OCI-LY7 (cell line): Measurements from ENCODE around the gene HTD2.

Source experiments
- EZH2phosphoT487 ChIP-seq: fragments of 200-600 bp; sonication (generic); IDR thresholded peaks from 2 replicates; pipeline ENCODE4 v1.6.1; 2018; ENCODE audit warnings: low read depth, borderline replicate concordance, mild to moderate bottlenecking, mixed run types, antibody characterized with exemption, low read length, moderate library complexity, mixed read lengths
- TF ChIP-seq, protein P1 (sequence below): fragments of 200-600 bp; sonication (generic); conservative IDR thresholded peaks from 2 replicates; pipeline ENCODE4 v1.5.1; 2014; ENCODE audit warnings: mild to moderate bottlenecking, antibody characterized with exemption, low read length, moderate library complexity, mixed read lengths

DNA sequence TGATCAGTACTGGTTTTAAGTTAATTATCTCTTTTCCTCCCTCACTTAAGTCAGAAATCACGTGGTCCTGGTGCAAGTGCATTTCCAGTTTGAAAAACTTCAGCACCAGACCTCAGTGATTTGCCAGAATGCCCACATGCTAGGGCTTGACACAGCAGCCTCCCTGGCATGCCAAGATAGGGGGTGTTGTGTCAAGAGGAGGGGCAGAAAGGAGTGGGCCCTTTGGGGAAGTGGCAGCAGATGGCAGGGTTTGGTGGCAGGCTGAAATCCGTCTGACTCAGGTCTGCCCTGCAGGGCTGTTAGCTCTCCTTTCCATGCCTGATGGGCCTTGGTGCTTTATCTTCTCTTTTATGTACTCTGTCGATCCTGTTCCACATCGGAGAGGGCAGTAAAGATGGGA is 49.7 kb downstream of the HTD2 start:
- TF ChIP-seq, protein P1, sequence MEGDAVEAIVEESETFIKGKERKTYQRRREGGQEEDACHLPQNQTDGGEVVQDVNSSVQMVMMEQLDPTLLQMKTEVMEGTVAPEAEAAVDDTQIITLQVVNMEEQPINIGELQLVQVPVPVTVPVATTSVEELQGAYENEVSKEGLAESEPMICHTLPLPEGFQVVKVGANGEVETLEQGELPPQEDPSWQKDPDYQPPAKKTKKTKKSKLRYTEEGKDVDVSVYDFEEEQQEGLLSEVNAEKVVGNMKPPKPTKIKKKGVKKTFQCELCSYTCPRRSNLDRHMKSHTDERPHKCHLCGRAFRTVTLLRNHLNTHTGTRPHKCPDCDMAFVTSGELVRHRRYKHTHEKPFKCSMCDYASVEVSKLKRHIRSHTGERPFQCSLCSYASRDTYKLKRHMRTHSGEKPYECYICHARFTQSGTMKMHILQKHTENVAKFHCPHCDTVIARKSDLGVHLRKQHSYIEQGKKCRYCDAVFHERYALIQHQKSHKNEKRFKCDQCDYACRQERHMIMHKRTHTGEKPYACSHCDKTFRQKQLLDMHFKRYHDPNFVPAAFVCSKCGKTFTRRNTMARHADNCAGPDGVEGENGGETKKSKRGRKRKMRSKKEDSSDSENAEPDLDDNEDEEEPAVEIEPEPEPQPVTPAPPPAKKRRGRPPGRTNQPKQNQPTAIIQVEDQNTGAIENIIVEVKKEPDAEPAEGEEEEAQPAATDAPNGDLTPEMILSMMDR = no peak
- TF ChIP-seq EZH2phosphoT487 = no peak
